COLO668 (cell line): Measurements from ENCODE around the gene GUCY2C.
A peak's percentile ranks its signal among the peaks of the same experiment; 100 is the strongest.

ENCODE experiments used
- DNase-seq: peaks from one replicate; lab custom pipeline; 2025; ENCODE audit not compliant: unreplicated experiment; lab: John Stamatoyannopoulos, UW

The GUCY2C gene

GRCh38 chr12:14629832-14630710, 66.3 kb downstream of the GUCY2C start:
- DNase-seq, result peak; percentile 57

DNA sequence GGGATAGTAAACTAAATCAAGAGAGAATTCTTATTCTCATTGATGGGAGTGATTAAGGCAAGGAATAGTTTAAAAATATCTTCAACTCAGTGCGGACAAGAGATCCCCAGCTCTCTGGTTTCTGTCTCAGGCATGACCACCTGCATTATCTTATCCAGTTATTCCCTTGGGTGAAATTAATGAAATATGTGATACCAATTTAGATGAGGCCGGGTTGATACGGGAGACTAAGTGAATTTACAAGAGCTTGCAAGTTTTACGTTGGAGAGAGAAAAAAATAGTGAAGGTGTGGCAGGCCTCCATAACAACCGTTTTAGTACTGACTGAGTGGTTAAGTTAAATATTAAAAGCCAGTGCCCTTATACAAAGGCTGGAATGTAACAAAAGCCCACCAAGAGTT, 67.6 kb downstream of the GUCY2C start:
- no peak for DNase-seq

- no peak for DNase-seq
Observed at GRCh38 chr12:14621826-14622225, 74.6 kb downstream of the GUCY2C start.

- peak; percentile 5 for DNase-seq
Observed at GRCh38 chr12:14619741-14620501, 76.5 kb downstream of the GUCY2C start.

DNA sequence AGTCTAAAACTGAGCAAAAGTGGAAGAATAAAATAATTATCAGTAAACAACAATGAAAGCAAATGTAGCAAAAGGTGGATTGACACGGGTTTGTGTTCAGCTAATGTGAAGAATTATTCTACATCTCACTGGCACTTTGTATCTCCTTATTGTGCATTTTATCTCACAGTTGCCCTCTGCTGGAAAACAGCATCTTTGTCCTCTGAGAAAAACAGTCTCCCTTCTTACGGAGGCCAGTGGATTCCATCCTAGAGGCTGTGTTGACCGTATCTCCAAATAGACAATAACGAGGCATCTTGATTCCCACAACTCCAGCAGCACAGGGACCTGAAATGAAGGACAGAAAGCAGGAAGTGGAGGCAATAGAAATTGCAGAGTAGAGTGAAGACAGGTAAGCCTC, 77.4 kb downstream of the GUCY2C start:
- DNase-seq, result no peak

DNA sequence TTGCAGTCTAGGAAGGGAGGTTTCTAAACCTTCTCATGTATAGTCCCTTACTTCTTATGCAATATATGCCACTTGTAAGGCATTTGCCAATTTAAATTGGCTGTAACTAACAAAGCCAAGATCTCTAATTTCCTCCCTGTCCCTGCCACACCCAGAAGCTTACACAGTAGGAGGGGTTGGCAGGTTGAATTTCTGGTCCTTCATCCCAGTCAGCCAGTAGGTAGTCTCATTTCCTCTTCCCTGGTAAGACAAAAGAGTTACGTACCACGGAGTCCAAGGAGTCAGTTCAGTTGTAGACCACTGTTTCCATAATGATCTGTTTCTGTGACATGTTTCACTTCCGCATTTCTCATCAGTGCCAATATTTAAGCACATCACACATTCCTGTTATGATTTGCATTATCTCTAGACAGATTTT, 81.7 kb downstream of the GUCY2C start:
- DNase-seq, result no peak

DNA sequence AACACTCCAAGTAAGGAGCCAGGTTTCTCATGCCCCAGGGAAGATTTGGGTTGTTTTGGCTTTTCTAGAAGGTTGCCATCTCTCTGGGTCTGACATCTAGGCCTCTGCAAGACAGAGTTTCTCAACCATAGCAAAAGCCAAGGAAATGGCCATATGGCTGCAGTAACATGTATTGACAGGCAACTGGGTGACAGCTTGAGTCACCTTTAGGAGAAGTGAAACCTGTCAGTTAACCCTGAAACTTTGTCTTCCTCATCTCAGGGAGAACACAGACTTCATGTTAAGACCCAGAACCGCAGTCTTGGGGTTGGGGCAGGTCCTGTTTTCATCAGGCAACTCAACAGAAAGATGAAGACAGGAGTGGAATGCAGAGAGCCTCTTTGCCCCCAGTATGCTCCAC, 82.7 kb downstream of the GUCY2C start:
- DNase-seq, result no peak

GRCh38 chr12:14612898-14613445, 83.4 kb downstream of the GUCY2C start:
- DNase-seq, result no peak

DNA sequence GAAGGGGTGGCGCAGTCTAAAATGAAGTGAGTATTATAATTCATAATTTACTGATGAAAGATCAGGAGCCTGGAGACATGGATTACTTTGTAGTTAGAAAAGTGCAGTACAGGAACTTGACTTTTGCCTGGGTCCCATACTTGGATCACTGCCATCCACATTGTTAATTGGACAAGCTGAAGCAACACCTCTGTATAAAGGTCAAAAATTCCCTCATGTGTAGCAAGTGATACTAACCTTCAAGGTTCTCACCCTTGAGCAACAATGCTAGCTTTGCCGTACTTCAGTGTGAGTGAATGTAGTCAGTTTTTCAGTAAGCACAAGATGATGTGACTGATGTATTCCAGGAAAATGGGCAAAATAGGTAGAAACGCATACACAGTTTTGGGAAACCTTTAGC, 84.1 kb downstream of the GUCY2C start:
- DNase-seq, result no peak

GRCh38 chr12:14611640-14612203, 84.7 kb downstream of the GUCY2C start:
- no peak for DNase-seq

DNA sequence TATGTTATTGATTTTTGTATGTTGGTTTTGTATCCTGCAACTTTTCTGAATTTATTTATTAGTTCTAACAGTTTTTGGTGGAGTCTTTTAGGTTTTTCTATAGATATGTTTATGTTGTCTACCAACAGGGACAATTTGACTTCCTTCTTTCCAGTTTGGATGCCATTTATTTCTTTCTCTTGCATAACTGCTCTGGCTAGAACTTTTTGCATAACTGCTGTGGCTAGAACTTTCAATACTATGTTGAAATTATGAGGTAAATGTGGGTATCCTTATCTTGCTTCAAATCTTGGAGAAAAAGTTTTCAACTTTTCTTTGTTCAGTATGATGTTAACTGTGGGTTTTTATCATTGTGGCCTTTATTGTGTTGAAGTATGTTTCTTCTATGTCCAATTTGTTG, 88.8 kb downstream of the GUCY2C start:
- DNase-seq, result no peak

DNA sequence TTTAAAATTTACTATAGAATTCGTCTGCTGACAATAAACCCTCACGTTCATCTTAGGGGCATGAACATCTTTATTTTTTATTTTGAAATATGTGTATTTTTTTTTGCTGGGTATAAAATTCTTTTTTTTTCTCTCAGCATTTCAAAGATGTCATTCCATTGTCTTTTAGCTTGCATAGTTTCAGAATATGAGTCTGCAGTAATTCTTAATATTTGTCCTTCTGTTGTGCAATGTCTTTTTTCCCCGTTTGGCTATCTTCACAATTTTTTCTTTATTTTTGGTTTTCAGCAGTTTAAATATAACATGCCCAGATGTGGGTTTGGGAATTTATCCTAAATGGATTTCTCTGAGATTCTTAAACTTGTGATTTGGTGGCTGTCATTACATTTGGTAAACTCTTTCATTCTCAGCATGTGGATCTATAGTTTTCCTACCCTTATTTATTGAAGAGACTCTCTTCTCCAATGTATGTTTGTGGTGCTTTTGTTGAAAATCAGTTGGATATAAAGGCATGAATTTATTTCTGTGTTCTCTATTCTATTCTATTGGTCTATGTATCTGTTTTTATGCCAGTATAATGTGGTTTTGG, 90.9 kb downstream of the GUCY2C start:
- DNase-seq, result no peak

DNA sequence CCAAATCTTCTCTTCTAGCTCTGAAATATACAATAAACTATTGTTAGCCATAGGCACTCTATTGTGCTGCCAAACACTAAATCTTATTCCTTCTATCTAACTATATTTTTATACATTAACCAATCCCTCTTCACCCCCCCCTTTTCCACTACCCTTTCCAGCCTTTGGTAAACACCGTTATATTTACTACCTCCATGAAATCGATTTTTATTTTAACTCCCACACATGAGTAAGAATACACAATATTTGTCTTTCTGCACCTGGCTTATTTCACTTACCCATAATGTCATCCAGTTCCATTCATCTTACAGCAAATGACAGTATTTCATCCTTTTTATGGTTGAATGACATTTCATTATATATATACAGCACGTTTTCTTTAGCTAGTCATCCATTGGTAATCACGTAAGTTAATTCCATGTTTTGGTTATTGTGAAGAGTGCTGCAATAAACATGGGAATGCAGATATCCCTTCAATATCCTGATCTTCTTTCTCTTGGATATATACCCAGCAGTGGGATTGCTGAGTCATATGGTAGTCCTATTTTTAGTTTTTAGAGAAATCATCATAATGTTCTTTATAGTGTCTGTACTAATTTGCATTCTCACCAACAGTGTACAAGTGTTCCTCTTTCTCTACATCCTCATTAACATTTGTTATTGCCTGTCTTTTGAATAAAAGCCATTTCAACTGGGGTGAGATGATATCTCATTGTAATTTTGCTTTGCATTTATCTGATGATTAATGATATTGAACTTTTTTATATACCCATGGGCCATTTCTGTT, 94.5 kb downstream of the GUCY2C start:
- DNase-seq, result peak; percentile 3

DNA sequence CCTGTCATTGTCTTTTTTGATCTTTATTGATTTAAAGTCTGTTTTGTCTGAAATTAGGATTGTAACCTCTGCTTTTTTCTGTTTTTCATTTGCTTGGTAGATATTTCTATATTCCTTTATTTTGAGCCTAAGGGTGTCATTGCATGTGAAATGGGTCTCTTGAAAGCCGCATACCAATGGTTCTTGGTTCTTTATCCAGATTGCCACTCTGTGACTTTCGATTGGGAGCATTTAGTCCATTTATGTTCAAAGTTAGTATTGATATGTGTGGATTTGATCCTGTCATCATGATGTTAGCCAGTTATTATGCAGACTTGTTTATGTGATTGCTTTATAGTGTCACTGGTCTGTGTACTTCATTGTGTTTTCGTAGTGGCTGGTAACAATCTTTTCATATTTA, 98.9 kb downstream of the GUCY2C start:
- no peak for DNase-seq

DNA sequence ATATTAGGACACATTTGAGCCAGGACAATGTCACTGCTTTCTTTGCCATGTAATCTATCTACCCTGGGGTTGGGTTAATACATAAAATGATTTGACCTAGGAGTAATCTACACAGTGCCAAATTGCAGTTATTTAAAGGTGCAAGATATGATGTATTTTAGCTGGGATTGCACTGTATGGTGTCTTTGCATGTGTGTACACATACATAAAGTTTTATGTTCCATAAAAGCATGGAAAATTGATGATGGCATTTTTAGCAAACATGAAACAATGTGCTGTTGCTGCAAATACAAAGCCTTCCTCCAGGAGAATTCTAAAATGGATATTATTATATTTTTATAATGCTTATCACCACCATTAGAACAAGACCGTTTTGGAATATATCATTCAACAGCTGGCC, 104.7 kb downstream of the GUCY2C start:
- no peak for DNase-seq

DNA sequence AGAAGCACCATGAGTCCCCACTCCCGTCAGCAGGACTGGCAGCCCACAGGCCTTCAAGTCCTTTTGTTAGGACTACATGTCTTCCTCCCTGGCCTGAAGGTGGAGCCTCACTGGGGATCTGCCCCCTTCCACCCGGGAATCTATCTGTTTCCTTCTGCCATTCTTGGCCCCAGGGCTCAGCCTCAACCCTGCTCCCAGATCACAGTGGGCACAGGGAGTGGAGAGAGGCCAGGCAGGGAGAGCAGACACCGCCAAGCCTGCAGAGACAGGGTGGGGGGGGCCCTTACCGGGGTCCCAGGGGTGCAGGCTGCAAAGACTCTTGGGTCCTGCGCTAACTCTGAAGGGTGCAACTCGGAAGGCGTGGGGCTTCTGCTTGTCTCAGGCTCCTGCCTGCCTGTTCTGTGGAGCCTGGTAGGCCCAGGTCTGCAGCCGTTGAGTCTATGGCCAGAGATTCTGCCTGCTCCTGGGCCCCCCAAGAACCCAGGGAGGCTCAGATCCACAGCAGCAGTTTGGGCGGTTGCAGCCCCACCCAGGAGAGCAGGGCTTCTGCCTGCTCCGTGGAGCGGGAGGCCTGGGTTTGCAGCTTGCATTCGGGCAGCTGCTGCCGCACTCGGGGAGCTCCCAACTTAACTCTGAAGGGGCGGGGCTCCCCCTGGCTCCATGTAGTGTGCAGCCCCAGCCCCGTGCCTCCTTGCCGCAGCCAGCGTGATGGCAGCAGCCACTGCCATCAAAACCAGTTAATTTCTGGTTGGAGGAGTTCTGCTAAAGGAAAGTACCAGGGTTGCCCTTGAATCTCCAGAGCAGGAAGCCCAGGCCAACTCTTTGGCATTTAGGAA, 107.0 kb downstream of the GUCY2C start:
- DNase-seq, result no peak

- no peak for DNase-seq
Observed at GRCh38 chr12:14588571-14588970, 107.8 kb downstream of the GUCY2C start.

DNA sequence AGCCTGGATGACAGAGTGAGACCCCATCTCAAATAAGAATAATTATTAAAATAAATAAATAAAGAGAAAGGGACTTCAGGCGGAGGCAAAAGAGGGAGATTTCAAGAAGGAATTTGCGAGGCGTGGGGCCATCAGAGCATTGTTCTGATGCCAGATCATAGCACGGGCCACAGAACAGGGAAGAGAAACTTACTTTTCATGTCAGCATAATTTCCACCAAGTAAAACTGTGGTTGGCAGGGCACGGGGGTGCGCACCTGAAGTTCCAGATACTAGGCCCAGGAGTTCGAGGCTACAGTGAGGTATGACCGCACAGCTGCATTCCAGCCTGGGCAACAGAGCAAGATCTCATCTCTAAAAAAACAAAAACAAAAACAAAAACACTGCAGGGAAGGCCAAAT, 117.8 kb downstream of the GUCY2C start:
- DNase-seq, result no peak

- no peak for DNase-seq
Observed at GRCh38 chr12:14577344-14577743, 119.1 kb downstream of the GUCY2C start.

- no peak for DNase-seq
Observed at GRCh38 chr12:14576896-14577295, 119.5 kb downstream of the GUCY2C start.
